HEK293 (cell line): ENCODE measurements around the gene FAM120A.

Source experiments
- CTCF ChIP-seq: fragments of 450-650 bp; formaldehyde crosslinking; IDR thresholded peaks from 2 replicates; pipeline ENCODE4 v1.5.1; 2016; ENCODE audit warnings: missing biosample characterization, missing genetic modification characterization
- PATZ1 ChIP-seq: fragments of 450-650 bp; formaldehyde crosslinking; IDR thresholded peaks from 2 replicates; pipeline ENCODE4 v1.5.1; 2016; ENCODE audit warnings: missing biosample characterization, missing genetic modification characterization
- ZBTB7A ChIP-seq: fragments of 450-650 bp; formaldehyde crosslinking; IDR thresholded peaks from 2 replicates; pipeline ENCODE4 v1.5.1; 2016; ENCODE audit warnings: low read depth, missing biosample characterization, missing genetic modification characterization
- ZNF2 ChIP-seq: fragments of 450-650 bp; formaldehyde crosslinking; IDR thresholded peaks from 2 replicates; pipeline ENCODE4 v1.5.1; 2016; ENCODE audit warnings: missing biosample characterization, missing genetic modification characterization
- ZNF274 ChIP-seq, 2 experiments: fragments of 200-500 bp in 1 of 2; fragments of 450-650 bp in 1 of 2; sonication (Bioruptor generic) in 1 of 2; formaldehyde crosslinking in 1 of 2; IDR thresholded peaks; 2 replicates each; pipeline versions ENCODE4 v1.5.1 to v1.6.1; 2014 to 2016; ENCODE audit warnings: borderline replicate concordance in 1 of 2, inconsistent platforms in 1 of 2, low read length in 1 of 2, missing biosample characterization in 1 of 2, missing genetic modification characterization in 1 of 2
- ZNF335 ChIP-seq: fragments of 450-650 bp; formaldehyde crosslinking; conservative IDR thresholded peaks from 2 replicates; pipeline ENCODE4 v1.5.1; 2016; ENCODE audit warnings: missing biosample characterization, missing genetic modification characterization
- ZSCAN16 ChIP-seq: fragments of 450-650 bp; formaldehyde crosslinking; IDR thresholded peaks from 2 replicates; pipeline ENCODE4 v1.5.1; 2016; ENCODE audit warnings: missing biosample characterization, missing genetic modification characterization
- TF ChIP-seq, protein P1 (sequence below): fragments of 450-650 bp; formaldehyde crosslinking; IDR thresholded peaks from 2 replicates; pipeline ENCODE4 v1.5.1; 2016; ENCODE audit warnings: missing biosample characterization, missing genetic modification characterization
- TF ChIP-seq, protein P2 (sequence below): fragments of 450-650 bp; formaldehyde crosslinking; IDR thresholded peaks from 2 replicates; pipeline ENCODE4 v1.5.1; 2016; ENCODE audit warnings: missing biosample characterization, missing genetic modification characterization, low read depth
- TF ChIP-seq, protein P3 (sequence below): fragments of 450-650 bp; formaldehyde crosslinking; IDR thresholded peaks from 2 replicates; pipeline ENCODE4 v1.5.1; 2016; ENCODE audit warnings: missing biosample characterization, missing genetic modification characterization, borderline replicate concordance

- no peak for TF ChIP-seq ZSCAN16 (tag by site-specific recombination)
- no peak for TF ChIP-seq CTCF (tag by site-specific recombination)
- no peak for TF ChIP-seq ZNF335
- no peak for TF ChIP-seq PATZ1 (tag by site-specific recombination)
- TF ChIP-seq, protein P1, sequence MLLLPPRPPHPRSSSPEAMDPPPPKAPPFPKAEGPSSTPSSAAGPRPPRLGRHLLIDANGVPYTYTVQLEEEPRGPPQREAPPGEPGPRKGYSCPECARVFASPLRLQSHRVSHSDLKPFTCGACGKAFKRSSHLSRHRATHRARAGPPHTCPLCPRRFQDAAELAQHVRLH: no peak
- no peak for TF ChIP-seq ZBTB7A (tag by site-specific recombination)
- TF ChIP-seq ZNF274 (IDR thresholded peaks at IDR 0.05; ENCODE audit: low read length): no peak
- no peak for TF ChIP-seq ZNF274 (tag by site-specific recombination; IDR thresholded peaks at IDR 0.05; ENCODE audit: borderline replicate concordance)
- TF ChIP-seq, protein P2, sequence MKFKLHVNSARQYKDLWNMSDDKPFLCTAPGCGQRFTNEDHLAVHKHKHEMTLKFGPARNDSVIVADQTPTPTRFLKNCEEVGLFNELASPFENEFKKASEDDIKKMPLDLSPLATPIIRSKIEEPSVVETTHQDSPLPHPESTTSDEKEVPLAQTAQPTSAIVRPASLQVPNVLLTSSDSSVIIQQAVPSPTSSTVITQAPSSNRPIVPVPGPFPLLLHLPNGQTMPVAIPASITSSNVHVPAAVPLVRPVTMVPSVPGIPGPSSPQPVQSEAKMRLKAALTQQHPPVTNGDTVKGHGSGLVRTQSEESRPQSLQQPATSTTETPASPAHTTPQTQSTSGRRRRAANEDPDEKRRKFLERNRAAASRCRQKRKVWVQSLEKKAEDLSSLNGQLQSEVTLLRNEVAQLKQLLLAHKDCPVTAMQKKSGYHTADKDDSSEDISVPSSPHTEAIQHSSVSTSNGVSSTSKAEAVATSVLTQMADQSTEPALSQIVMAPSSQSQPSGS: no peak
- no peak for TF ChIP-seq ZNF2 (tag by site-specific recombination)
- TF ChIP-seq, protein P3, sequence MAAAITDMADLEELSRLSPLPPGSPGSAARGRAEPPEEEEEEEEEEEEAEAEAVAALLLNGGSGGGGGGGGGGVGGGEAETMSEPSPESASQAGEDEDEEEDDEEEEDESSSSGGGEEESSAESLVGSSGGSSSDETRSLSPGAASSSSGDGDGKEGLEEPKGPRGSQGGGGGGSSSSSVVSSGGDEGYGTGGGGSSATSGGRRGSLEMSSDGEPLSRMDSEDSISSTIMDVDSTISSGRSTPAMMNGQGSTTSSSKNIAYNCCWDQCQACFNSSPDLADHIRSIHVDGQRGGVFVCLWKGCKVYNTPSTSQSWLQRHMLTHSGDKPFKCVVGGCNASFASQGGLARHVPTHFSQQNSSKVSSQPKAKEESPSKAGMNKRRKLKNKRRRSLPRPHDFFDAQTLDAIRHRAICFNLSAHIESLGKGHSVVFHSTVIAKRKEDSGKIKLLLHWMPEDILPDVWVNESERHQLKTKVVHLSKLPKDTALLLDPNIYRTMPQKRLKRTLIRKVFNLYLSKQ: no peak
Observed at GRCh38 chr9:93613791-93614190, 162.3 kb downstream of the FAM120A start.
